OCI-LY7 (cell line): Measurements from ENCODE around the gene UBE2C. TPM values are rescaled to one million over a fixed set of nuclear protein-coding genes. Genes with fewer than 3 reads are reported as not detected.

ENCODE experiments used
- BruUV-seq: library from RNA; stranded (reverse); fragments of 400-500 nt; replicated peaks from 2 replicates; lab custom pipeline; 2021; lab: Mats Ljungman, UMichigan
- CTCF ChIA-PET: fragments of 300-600 bp; sonication (Branson Sonifier 250); formaldehyde crosslinking; loops from one replicate; lab custom pipeline; 2022; ENCODE audit warnings: antibody characterized with exemption; ENCODE audit not compliant: unreplicated experiment; lab: Charles Lee
- POLR2A ChIA-PET: fragments of 300-600 bp; sonication (Branson Sonifier 250); formaldehyde crosslinking; loops from one replicate; lab custom pipeline; 2022; ENCODE audit warnings: antibody characterized with exemption; lab: Charles Lee
- DNase-seq: peaks from one replicate; pipeline ENCODE4 v3.0.0-alpha.2; 2015; ENCODE audit warnings: low spot score
- H2AFZ ChIP-seq: fragments of 200-600 bp; sonication (generic), shearing (Covaris generic); 2 replicates; pipeline ENCODE4 v1.6.1; 2014; ENCODE audit warnings: mild to moderate bottlenecking, antibody characterized with exemption, low read length, moderate library complexity
- H3K27ac ChIP-seq: fragments of 200-600 bp; sonication (generic); 2 replicates; pipeline ENCODE4 v1.5.1; 2014; ENCODE audit warnings: mixed run types, low read depth, mild to moderate bottlenecking, moderate library complexity, low read length, inconsistent platforms; ENCODE audit not compliant: poor library complexity, severe bottlenecking
- H3K36me3 ChIP-seq: fragments of 200-600 bp; sonication (generic); 2 replicates; pipeline ENCODE4 v1.6.1; 2014; ENCODE audit warnings: mild to moderate bottlenecking, antibody characterized with exemption, low read length, moderate library complexity, mixed read lengths; ENCODE audit not compliant: insufficient read depth
- H3K4me1 ChIP-seq: fragments of 200-600 bp; sonication (generic); 2 replicates; pipeline ENCODE4 v1.5.1; 2014; ENCODE audit warnings: mild to moderate bottlenecking, low read length; ENCODE audit not compliant: insufficient read depth, poor library complexity, severe bottlenecking
- H3K4me2 ChIP-seq: fragments of 200-600 bp; sonication (generic); 2 replicates; pipeline ENCODE4 v1.6.1; 2014; ENCODE audit warnings: mild to moderate bottlenecking, low read length
- H3K4me3 ChIP-seq: fragments of 200-600 bp; sonication (generic); 2 replicates; pipeline ENCODE4 v1.5.1; 2014; ENCODE audit warnings: mild to moderate bottlenecking, low read depth, low read length; ENCODE audit not compliant: poor library complexity, severe bottlenecking
- H3K79me2 ChIP-seq: fragments of 200-600 bp; sonication (generic); 2 replicates; pipeline ENCODE4 v1.6.1; 2016; ENCODE audit warnings: low read depth, mild to moderate bottlenecking, low read length, moderate library complexity, mixed read lengths; ENCODE audit not compliant: insufficient read depth
- H3K9me2 ChIP-seq: fragments of 200-600 bp; sonication (generic); 2 replicates; pipeline ENCODE4 v1.6.1; 2016; ENCODE audit warnings: mild to moderate bottlenecking, low read length, mixed read lengths; ENCODE audit not compliant: insufficient read depth
- H3K9me3 ChIP-seq: fragments of 200-600 bp; sonication (generic); 2 replicates; pipeline ENCODE4 v1.6.1; 2014; ENCODE audit warnings: mild to moderate bottlenecking, mixed run types, low read length, mixed read lengths
- H4K20me1 ChIP-seq: fragments of 200-600 bp; sonication (generic); 2 replicates; pipeline ENCODE4 v1.6.1; 2014; ENCODE audit warnings: mild to moderate bottlenecking, antibody characterized with exemption, low read length, moderate library complexity, mixed read lengths; ENCODE audit not compliant: insufficient read depth
- CTCF ChIP-seq: fragments of 200-600 bp; sonication (generic); conservative IDR thresholded peaks from 2 replicates; pipeline ENCODE4 v1.5.1; 2014; ENCODE audit warnings: mild to moderate bottlenecking, antibody characterized with exemption, low read length, moderate library complexity, mixed read lengths
- EZH2phosphoT487 ChIP-seq: fragments of 200-600 bp; sonication (generic); IDR thresholded peaks from 2 replicates; pipeline ENCODE4 v1.6.1; 2018; ENCODE audit warnings: low read depth, borderline replicate concordance, mild to moderate bottlenecking, mixed run types, antibody characterized with exemption, low read length, moderate library complexity, mixed read lengths
- intact Hi-C: fragments of 100-400 bp; cut with micrococcal nuclease; formaldehyde crosslinking; loops from one replicate; pipeline ENCODE4 v1.10.0; 2022; ENCODE audit not compliant: unreplicated experiment
- total RNA-seq, 2 experiments: library from RNA; depleted of rRNA in 1 of 2; stranded (reverse); fragments of >200 nt in 1 of 2; shearing (Covaris generic) in 1 of 2; gene quantifications; 2 replicates each; pipeline ENCODE4 v1.2.3, GENCODE V29; 2014 to 2022

The UBE2C gene
- total RNA-seq, 2 experiments from 2014 or later, result 222 to 269 TPM

- TF ChIP-seq CTCF (no peak), EZH2phosphoT487 (no peak)
- no peak overlapping the region for H3K27ac ChIP-seq
- intact Hi-C loops, result no loop called here
- ChIA-PET POLR2A (interaction anchor here (0.7 kb wide), 2 partner anchors 33 to 152 kb away, joined by 3 read pairs; no protein-coding TSS in a partner anchor), CTCF (no interaction called here)
- H4K20me1 ChIP-seq, result no peaks in the 10 kb centered on the region
- DNase-seq, result no peak
- H3K4me2 ChIP-seq, result no peak overlapping the region
- H3K79me2 ChIP-seq, result peaks cover 7% of the 10 kb centered on the region
- peaks cover 41% of the 10 kb centered on the region for H3K36me3 ChIP-seq
- H3K4me1 ChIP-seq, result peaks cover 12% of the 10 kb centered on the region
- BruUV-seq, result no TSS peak
- H3K9me2 ChIP-seq, result no peaks in the 10 kb centered on the region
- H2AFZ ChIP-seq, result no peak overlapping the region
- H3K9me3 ChIP-seq, result no peaks in the 10 kb centered on the region
- no peak overlapping the region for H3K4me3 ChIP-seq
Measured at GRCh38 chr20:45819466-45819865, 7.0 kb downstream of the UBE2C start.

GRCh38 chr20:45821947-45822346, 9.5 kb downstream of the UBE2C start:
- Histone ChIP-seq H4K20me1 (no peaks in the 10 kb centered on the region), H3K79me2 (no peaks in the 10 kb centered on the region), H3K4me3 (no peak overlapping the region), H3K9me2 (no peaks in the 10 kb centered on the region), H3K9me3 (no peaks in the 10 kb centered on the region), H3K36me3 (peaks cover 18% of the 10 kb centered on the region), H3K27ac (no peak overlapping the region), H2AFZ (no peak overlapping the region), H3K4me1 (no peaks in the 10 kb centered on the region), H3K4me2 (no peak overlapping the region)
- intact Hi-C loops, result no loop called here
- no peak for DNase-seq
- ChIA-PET POLR2A (interaction anchor here (0.8 to 1.2 kb wide), 3 partner anchors 11 to 145 kb away, joined by 3 to 4 read pairs (median 3); partner anchors contain the start of gene SNX21), CTCF (interaction anchor here (1.3 kb wide), 1 partner anchor 20 kb away, joined by 3 read pairs; no protein-coding TSS in a partner anchor)
- no peak for TF ChIP-seq CTCF
- no peak for TF ChIP-seq EZH2phosphoT487
- no TSS peak for BruUV-seq

GRCh38 chr20:45822857-45823256, 10.4 kb downstream of the UBE2C start:
- intact Hi-C loops, result no loop called here
- H3K9me3 ChIP-seq, result no peaks in the 10 kb centered on the region
- no TSS peak for BruUV-seq
- ChIA-PET CTCF (interaction anchor here (1.3 kb wide), 1 partner anchor 19 kb away, joined by 3 read pairs; no protein-coding TSS in a partner anchor), POLR2A (interaction anchor here (0.9 to 1.2 kb wide), 2 partner anchors 112 to 144 kb away, joined by 3 read pairs; no protein-coding TSS in a partner anchor)
- H3K4me3 ChIP-seq, result no peak overlapping the region
- H3K79me2 ChIP-seq, result no peaks in the 10 kb centered on the region
- H3K4me1 ChIP-seq, result no peaks in the 10 kb centered on the region
- peaks cover 9% of the 10 kb centered on the region; the same call in 1 of the 2 replicates for H3K36me3 ChIP-seq
- H3K4me2 ChIP-seq, result no peak overlapping the region
- DNase-seq, result no peak
- H2AFZ ChIP-seq, result no peak overlapping the region
- H4K20me1 ChIP-seq, result no peaks in the 10 kb centered on the region
- H3K9me2 ChIP-seq, result no peaks in the 10 kb centered on the region
- H3K27ac ChIP-seq, result no peak overlapping the region
- TF ChIP-seq EZH2phosphoT487 (no peak), CTCF (no peak)
